Measurements from ENCODE around the gene FAM187B.
"Not testable (repeated sequence)": the region's sequence is repeated elsewhere in the genome, so short reads cannot be mapped to it uniquely, and the experiment has no call there.

Gene FAM187B

DNA sequence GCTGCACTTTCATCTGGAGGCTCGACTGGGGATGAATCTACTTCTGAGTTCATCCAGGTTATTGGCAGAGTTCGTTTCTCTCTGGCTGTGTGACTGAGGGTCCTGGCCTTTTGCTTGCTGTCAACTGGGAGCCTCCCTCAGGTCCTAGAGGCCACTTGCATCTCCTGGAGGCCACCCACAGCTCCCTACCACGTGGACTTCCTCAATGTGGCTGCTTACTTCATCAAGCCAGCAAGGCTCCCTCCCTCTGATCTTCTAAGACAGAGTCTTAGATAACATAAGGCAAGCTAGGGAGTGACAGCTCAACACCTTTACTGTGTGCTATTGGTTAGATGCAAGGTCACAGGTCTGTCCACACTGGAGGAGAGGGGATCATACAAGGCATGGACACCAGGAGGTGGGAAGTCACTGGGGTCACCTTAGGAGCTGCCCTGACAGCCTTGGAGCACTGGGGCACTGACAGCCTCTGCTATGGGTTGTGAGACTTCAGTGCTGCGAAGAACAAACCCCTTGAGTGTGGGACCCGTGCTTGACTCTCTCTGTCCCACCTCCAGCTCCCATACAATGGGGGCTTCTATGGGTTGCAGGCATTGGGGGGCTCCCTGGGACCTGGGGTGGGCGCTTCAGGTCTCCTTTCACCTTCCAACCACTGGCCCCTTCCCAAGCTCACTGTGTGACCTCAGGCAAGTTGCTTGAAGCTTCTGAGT is 5.3 kb downstream of the FAM187B start:
- TF ChIP-seq TOX (CRISPR knock-in tag; IDR thresholded peaks at IDR 0.05; ENCODE audit: borderline replicate concordance) (no peak), ZC3H10 (CRISPR knock-in tag; IDR thresholded peaks at IDR 0.05) (no peak), RARB (CRISPR knock-in tag; IDR thresholded peaks at IDR 0.05) (no peak), PPARA (CRISPR knock-in tag; IDR thresholded peaks at IDR 0.05; ENCODE audit: borderline replicate concordance) (no peak), GLIS3 (CRISPR knock-in tag; IDR thresholded peaks at IDR 0.05) (no peak), ZFP3 (CRISPR knock-in tag; IDR thresholded peaks at IDR 0.05) (no peak), CSRNP3 (CRISPR knock-in tag; IDR thresholded peaks at IDR 0.05) (no peak), TSHZ2 (CRISPR knock-in tag; IDR thresholded peaks at IDR 0.05) (no peak), ESRRG (CRISPR knock-in tag; IDR thresholded peaks at IDR 0.05) (no peak), ISL1 (CRISPR knock-in tag; IDR thresholded peaks at IDR 0.05) (no peak), CSDC2 (CRISPR knock-in tag; IDR thresholded peaks at IDR 0.05) (no peak), ARNTL (CRISPR knock-in tag; IDR thresholded peaks at IDR 0.05; ENCODE audit: borderline replicate concordance, low read depth) (no peak), ZNF565 (CRISPR knock-in tag; conservative IDR thresholded peaks at IDR 0.05; ENCODE audit: low read depth) (no peak)
- no peak for ATAC-seq

DNA sequence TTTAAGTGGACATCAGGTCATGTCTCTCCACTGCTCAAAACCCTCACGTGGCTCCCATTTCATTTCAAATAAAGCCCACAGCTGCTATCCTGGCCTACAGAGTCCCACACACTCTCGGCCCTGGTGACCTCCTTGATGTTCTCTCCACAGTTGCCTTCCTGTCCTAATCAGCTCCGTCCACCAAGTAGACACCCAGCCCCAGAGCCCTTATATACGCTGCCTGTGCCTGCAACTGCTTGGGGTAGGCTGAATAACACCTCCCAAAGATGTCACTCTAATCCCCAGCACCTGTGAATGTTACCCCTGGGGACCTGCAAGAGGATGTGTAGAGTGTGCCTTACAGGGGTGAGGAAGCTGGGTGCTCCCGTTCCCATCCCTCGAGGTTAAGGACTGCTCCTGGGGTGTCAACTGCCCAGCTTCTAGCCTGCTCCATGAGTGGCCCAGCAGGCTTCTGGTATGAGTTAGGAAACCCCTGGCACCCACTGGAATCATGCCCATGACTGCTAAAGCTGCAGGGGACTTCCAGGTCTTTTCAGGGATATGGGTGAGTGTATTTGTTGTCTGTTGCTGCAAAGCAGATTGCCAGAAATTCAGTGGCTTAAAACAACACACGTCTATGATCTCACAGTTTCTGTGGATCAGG is 6.0 kb downstream of the FAM187B start:
- no peak for ATAC-seq

DNA sequence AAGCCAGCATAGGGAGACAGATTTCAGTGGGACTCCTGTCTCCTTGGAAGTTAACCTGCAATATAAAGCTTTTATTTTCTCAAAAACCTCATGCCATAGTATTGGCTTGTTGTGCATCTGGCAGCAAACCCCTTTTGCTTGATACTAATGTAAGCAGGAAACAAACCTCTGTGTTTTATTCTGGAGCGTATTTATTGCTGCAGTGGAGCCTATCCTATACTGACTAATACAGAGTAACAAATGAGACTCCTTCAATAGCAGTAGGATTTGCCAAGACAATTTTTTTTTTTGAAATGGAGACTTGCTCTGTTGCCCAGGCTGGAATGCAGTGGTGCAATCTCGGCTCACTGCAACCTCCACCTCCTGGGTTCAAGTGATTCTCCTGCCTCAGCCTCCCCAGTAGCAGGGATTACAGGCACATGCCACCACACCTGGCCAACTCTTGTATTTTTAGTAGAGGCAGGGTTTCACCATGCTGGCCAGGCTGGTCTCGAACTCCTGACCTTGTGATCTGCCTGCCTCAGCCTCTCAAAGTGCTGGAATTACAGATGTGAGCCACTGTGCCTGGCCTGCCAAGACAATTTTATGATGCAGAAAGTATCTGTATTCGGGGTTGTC is 7.5 kb downstream of the FAM187B start:
- not testable (repeated sequence) for ATAC-seq

More for the DNA sequence above, 6.0 kb downstream of the FAM187B start:
- TF ChIP-seq PPARA (CRISPR knock-in tag; IDR thresholded peaks at IDR 0.05; ENCODE audit: borderline replicate concordance) (no peak), GLIS3 (CRISPR knock-in tag; IDR thresholded peaks at IDR 0.05) (no peak), CSDC2 (CRISPR knock-in tag; IDR thresholded peaks at IDR 0.05) (no peak), ZFP3 (CRISPR knock-in tag; IDR thresholded peaks at IDR 0.05) (no peak)

DNA sequence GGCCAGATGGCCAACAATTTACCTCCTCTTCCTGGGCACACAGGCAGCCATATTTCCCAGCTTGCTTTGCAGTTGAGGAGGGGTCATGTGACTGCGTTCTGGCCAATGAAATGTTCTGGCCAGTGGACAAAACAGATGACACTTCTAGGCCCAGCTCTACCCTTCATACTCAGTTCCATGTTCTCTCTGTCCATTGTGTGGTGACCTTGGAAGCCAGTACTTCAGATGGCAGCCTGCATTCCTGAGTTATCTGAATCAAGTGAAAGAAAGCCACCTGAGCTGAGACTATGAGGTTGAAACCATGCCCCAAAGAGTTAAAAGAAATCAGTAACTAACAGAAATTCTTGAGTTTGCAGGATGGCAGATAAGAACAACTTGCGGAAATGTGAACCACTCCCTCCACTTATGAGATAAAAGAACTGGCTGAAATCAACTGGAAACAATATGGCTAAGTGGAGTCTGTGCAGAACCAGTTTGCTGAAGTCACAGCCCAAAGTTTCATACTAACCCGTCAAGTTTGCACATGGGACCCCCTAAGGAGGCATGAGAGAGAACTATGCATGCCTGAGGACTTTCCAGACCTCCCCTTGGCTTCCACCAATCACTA is 8.1 kb downstream of the FAM187B start:
- TF ChIP-seq ARNTL (CRISPR knock-in tag; IDR thresholded peaks at IDR 0.05; ENCODE audit: borderline replicate concordance, low read depth) (no peak), PPARA (CRISPR knock-in tag; IDR thresholded peaks at IDR 0.05; ENCODE audit: borderline replicate concordance) (no peak), ZFP3 (CRISPR knock-in tag; IDR thresholded peaks at IDR 0.05) (no peak), ZNF70 (CRISPR knock-in tag; IDR thresholded peaks at IDR 0.05) (no peak), ZC3H10 (CRISPR knock-in tag; IDR thresholded peaks at IDR 0.05) (no peak), ESRRG (CRISPR knock-in tag; IDR thresholded peaks at IDR 0.05) (no peak), BACH2 (CRISPR knock-in tag; IDR thresholded peaks at IDR 0.05; ENCODE audit: borderline replicate concordance) (no peak), TSHZ2 (CRISPR knock-in tag; IDR thresholded peaks at IDR 0.05) (no peak), PATZ1 (CRISPR knock-in tag; IDR thresholded peaks at IDR 0.05; ENCODE audit: borderline replicate concordance) (no peak), GLIS3 (CRISPR knock-in tag; IDR thresholded peaks at IDR 0.05) (no peak), OSR1 (CRISPR knock-in tag; IDR thresholded peaks at IDR 0.05) (no peak), ISL1 (CRISPR knock-in tag; IDR thresholded peaks at IDR 0.05) (no peak), ZNF565 (CRISPR knock-in tag; conservative IDR thresholded peaks at IDR 0.05; ENCODE audit: low read depth) (no peak)
- TF ChIP-seq, protein P1, sequence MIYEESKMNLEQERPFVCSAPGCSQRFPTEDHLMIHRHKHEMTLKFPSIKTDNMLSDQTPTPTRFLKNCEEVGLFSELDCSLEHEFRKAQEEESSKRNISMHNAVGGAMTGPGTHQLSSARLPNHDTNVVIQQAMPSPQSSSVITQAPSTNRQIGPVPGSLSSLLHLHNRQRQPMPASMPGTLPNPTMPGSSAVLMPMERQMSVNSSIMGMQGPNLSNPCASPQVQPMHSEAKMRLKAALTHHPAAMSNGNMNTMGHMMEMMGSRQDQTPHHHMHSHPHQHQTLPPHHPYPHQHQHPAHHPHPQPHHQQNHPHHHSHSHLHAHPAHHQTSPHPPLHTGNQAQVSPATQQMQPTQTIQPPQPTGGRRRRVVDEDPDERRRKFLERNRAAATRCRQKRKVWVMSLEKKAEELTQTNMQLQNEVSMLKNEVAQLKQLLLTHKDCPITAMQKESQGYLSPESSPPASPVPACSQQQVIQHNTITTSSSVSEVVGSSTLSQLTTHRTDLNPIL (CRISPR knock-in tag; IDR thresholded peaks at IDR 0.05; ENCODE audit: low read depth): no peak

More for the DNA sequence above, 8.1 kb downstream of the FAM187B start:
- ATAC-seq: no peak

Measured in SK-N-SH treated with all-trans-retinoic acid at 6 μM for 48 hours (cell line).